ENCODE results near the gene FAM89B.

FAM89B gene

GRCh38 chr11:65613091-65613928, 41.0 kb downstream of the FAM89B start:
- DNase-seq: no peak

- peak; percentile 100 for DNase-seq
These were observed 43.1 kb downstream of the FAM89B start, which contains the start of gene PCNX3 for GRCh38 chr11:65615229-65615949. Gene PCNX3, plus strand, starts transcription at chr11:65615776. Its CDS starts 536 bp downstream, at chr11:65616312.

- DNase-seq: no peak
These were observed 43.7 kb downstream of the FAM89B start for GRCh38 chr11:65615950-65616574.

- DNase-seq: no peak
These were observed 44.2 kb downstream of the FAM89B start for GRCh38 chr11:65616575-65617001.

- no peak for DNase-seq
These were observed 45.0 kb downstream of the FAM89B start for GRCh38 chr11:65617136-65617850.

GRCh38 chr11:65617990-65618751, 45.8 kb downstream of the FAM89B start:
- no peak for DNase-seq

- no peak for DNase-seq
These were observed 46.4 kb downstream of the FAM89B start for GRCh38 chr11:65618763-65619162.

GRCh38 chr11:65619281-65619928, 47.1 kb downstream of the FAM89B start:
- no peak for DNase-seq

GRCh38 chr11:65620666-65621065, 48.3 kb downstream of the FAM89B start:
- no peak for DNase-seq

- DNase-seq: no peak
These were observed 49.1 kb downstream of the FAM89B start for GRCh38 chr11:65621460-65621859.

- no peak for DNase-seq
These were observed 49.7 kb downstream of the FAM89B start for GRCh38 chr11:65622011-65622410.

GRCh38 chr11:65623177-65623576, 50.8 kb downstream of the FAM89B start:
- DNase-seq: no peak

Data from bone marrow (tissue), 2 donors.